H9 (cell line): ENCODE measurements around the gene AFF1. TPM values are rescaled to one million over a fixed set of nuclear protein-coding genes. Genes with fewer than 3 reads are reported as not detected.
"Not testable (repeated sequence)": the region's sequence is repeated elsewhere in the genome, so short reads cannot be mapped to it uniquely, and the experiment has no call there.

Source experiments
- DNase-seq: peaks from one replicate; pipeline ENCODE4 v3.0.0-alpha.2; 2017
- H2AFZ ChIP-seq: one replicate; pipeline ENCODE4 v1.6.1; 2013; ENCODE audit warnings: mild to moderate bottlenecking, low read length, control low read depth, moderate library complexity
- H2AK5ac ChIP-seq: 2 replicates; pipeline ENCODE4 v1.6.1; 2013; ENCODE audit warnings: low read length, control low read depth, mixed read lengths; ENCODE audit not compliant: insufficient read length
- H2BK120ac ChIP-seq: one replicate; pipeline ENCODE4 v1.6.1; 2013; ENCODE audit warnings: low read depth, mild to moderate bottlenecking, low read length, control low read depth, inconsistent platforms; ENCODE audit not compliant: poor library complexity, severe bottlenecking
- H2BK12ac ChIP-seq: 2 replicates; pipeline ENCODE4 v1.6.1; 2013; ENCODE audit warnings: low read length, control low read depth, mixed read lengths, low read depth; ENCODE audit not compliant: insufficient read length
- H2BK15ac ChIP-seq: 2 replicates; pipeline ENCODE4 v1.6.1; 2013; ENCODE audit warnings: low read depth, low read length, control low read depth
- H2BK20ac ChIP-seq: one replicate; pipeline ENCODE4 v1.6.1; 2013; ENCODE audit warnings: low read depth, mild to moderate bottlenecking, low read length, control low read depth, inconsistent platforms; ENCODE audit not compliant: poor library complexity, severe bottlenecking
- H2BK5ac ChIP-seq: 2 replicates; pipeline ENCODE4 v1.6.1; 2013; ENCODE audit warnings: low read length, control low read depth, mixed read lengths; ENCODE audit not compliant: insufficient read length
- H3K14ac ChIP-seq: 2 replicates; pipeline ENCODE4 v1.6.1; 2013; ENCODE audit warnings: low read length, control low read depth; ENCODE audit not compliant: insufficient read depth
- H3K18ac ChIP-seq: 2 replicates; pipeline ENCODE4 v1.6.1; 2013; ENCODE audit warnings: low read depth, mild to moderate bottlenecking, mixed read lengths, low read length, control low read depth; ENCODE audit not compliant: insufficient read length
- H3K23ac ChIP-seq: 2 replicates; pipeline ENCODE4 v1.6.1; 2013; ENCODE audit warnings: low read length, control low read depth, mixed read lengths, low read depth; ENCODE audit not compliant: insufficient read length
- H3K23me2 ChIP-seq: 2 replicates; pipeline ENCODE4 v1.6.1; 2013; ENCODE audit warnings: low read depth, mild to moderate bottlenecking, mixed read lengths, low read length, control low read depth; ENCODE audit not compliant: insufficient read length, poor library complexity, severe bottlenecking
- H3K27ac ChIP-seq: 2 replicates; pipeline ENCODE4 v1.5.1; 2013; ENCODE audit warnings: low read length, control low read depth, mixed read lengths, low read depth; ENCODE audit not compliant: insufficient read length
- H3K27me3 ChIP-seq: 2 replicates; pipeline ENCODE4 v1.6.1; 2013; ENCODE audit warnings: low read length, control low read depth, inconsistent platforms; ENCODE audit not compliant: insufficient read depth
- H3K4ac ChIP-seq: 2 replicates; pipeline ENCODE4 v1.6.1; 2013; ENCODE audit warnings: low read depth, mild to moderate bottlenecking, control low read depth, inconsistent platforms, low read length, moderate library complexity
- H3K4me1 ChIP-seq: 2 replicates; pipeline ENCODE4 v1.6.1; 2013; ENCODE audit warnings: low read length, control low read depth, inconsistent platforms; ENCODE audit not compliant: insufficient read depth
- H3K4me2 ChIP-seq: 2 replicates; pipeline ENCODE4 v1.6.1; 2013; ENCODE audit warnings: low read length, control low read depth, mixed read lengths; ENCODE audit not compliant: insufficient read length, insufficient read depth
- H3K56ac ChIP-seq: 2 replicates; pipeline ENCODE4 v1.6.1; 2013; ENCODE audit warnings: low read depth, mild to moderate bottlenecking, mixed read lengths, low read length, control low read depth; ENCODE audit not compliant: insufficient read length
- H3K79me1 ChIP-seq: 2 replicates; pipeline ENCODE4 v1.6.1; 2013; ENCODE audit warnings: low read depth, mild to moderate bottlenecking, moderate library complexity, low read length, control low read depth, inconsistent platforms; ENCODE audit not compliant: insufficient read depth, poor library complexity, severe bottlenecking
- H3K79me2 ChIP-seq: 2 replicates; pipeline ENCODE4 v1.6.1; 2013; ENCODE audit warnings: low read length, control low read depth, inconsistent platforms; ENCODE audit not compliant: insufficient read depth
- H3K9ac ChIP-seq: 2 replicates; pipeline ENCODE4 v1.6.1; 2013; ENCODE audit warnings: low read length, control low read depth, mixed read lengths; ENCODE audit not compliant: insufficient read length; ENCODE audit errors: extremely low read depth
- H3K9me3 ChIP-seq: one replicate; pipeline ENCODE4 v1.6.1; 2013; ENCODE audit warnings: low read depth, low read length, inconsistent platforms; ENCODE audit not compliant: control insufficient read depth
- H3T11ph ChIP-seq: one replicate; pipeline ENCODE4 v1.6.1; 2013; ENCODE audit warnings: mild to moderate bottlenecking, low read length, control low read depth, inconsistent platforms
- H4K20me1 ChIP-seq: one replicate; pipeline ENCODE4 v1.6.1; 2013; ENCODE audit not compliant: control insufficient read depth, insufficient read length, insufficient read depth
- H4K5ac ChIP-seq: 2 replicates; pipeline ENCODE4 v1.6.1; 2013; ENCODE audit warnings: low read depth, mild to moderate bottlenecking, mixed read lengths, low read length, control low read depth; ENCODE audit not compliant: insufficient read length
- H4K8ac ChIP-seq: replicated peaks from 2 replicates; pipeline ENCODE4 v1.6.1; 2013; ENCODE audit warnings: low read length, control low read depth, mixed read lengths, low read depth; ENCODE audit not compliant: insufficient read length
- H4K91ac ChIP-seq: 2 replicates; pipeline ENCODE4 v1.6.1; 2013; ENCODE audit warnings: low read depth, mild to moderate bottlenecking, moderate library complexity, mixed read lengths, low read length, control low read depth; ENCODE audit not compliant: insufficient read length
- H3K27ac Mint-ChIP-seq, 3 experiments: 2 replicates in 2 of 3; 3 replicates in 1 of 3; pipeline ENCODE4 v1.8.0; 2020 to 2021; ENCODE audit warnings: mixed read lengths in 3 of 3, mild to moderate bottlenecking in 1 of 3, moderate library complexity in 1 of 3
- H3K27me3 Mint-ChIP-seq: 2 replicates; pipeline ENCODE4 v1.8.0; 2021; ENCODE audit warnings: low read depth, mild to moderate bottlenecking, moderate library complexity, mixed read lengths
- H3K36me3 Mint-ChIP-seq, 3 experiments: 2 replicates in 2 of 3; 3 replicates in 1 of 3; pipeline ENCODE4 v1.8.0; 2020 to 2021; ENCODE audit warnings: low read depth in 3 of 3, mixed read lengths in 3 of 3; ENCODE audit not compliant: insufficient read depth in 1 of 3
- H3K4me1 Mint-ChIP-seq, 2 experiments: 2 replicates each; pipeline ENCODE4 v1.8.0; 2020; ENCODE audit warnings: mixed read lengths in 2 of 2
- H3K4me3 Mint-ChIP-seq, 2 experiments: 2 replicates in 1 of 2; 3 replicates in 1 of 2; pipeline ENCODE4 v1.8.0; 2020 to 2021; ENCODE audit warnings: mild to moderate bottlenecking in 2 of 2, mixed read lengths in 2 of 2, moderate library complexity in 1 of 2
- H3K9me3 Mint-ChIP-seq, 2 experiments: 2 replicates in 1 of 2; 3 replicates in 1 of 2; pipeline ENCODE4 v1.8.0; 2020; ENCODE audit warnings: mild to moderate bottlenecking in 2 of 2, mixed read lengths in 2 of 2, moderate library complexity in 1 of 2
- WGBS: extraction: QIAGEN DNeasy Blood & Tissue Kit; methylation state at CpG from one replicate; pipeline ENCODE4 v1.1.7; 2013; ENCODE audit warnings: missing lambda C conversion rate, low lambda C conversion rate, mixed read lengths; ENCODE audit not compliant: insufficient read length; ENCODE audit errors: extremely low coverage; 5-methylcytosine and 5-hydroxymethylcytosine counted together
- total RNA-seq: library from RNA; stranded (reverse); gene quantifications from 2 replicates; pipeline ENCODE4 v1.2.1, GENCODE V29; 2021

The AFF1 gene
- total RNA-seq, 1 experiment from 2014 or later = 74.5 TPM

DNA sequence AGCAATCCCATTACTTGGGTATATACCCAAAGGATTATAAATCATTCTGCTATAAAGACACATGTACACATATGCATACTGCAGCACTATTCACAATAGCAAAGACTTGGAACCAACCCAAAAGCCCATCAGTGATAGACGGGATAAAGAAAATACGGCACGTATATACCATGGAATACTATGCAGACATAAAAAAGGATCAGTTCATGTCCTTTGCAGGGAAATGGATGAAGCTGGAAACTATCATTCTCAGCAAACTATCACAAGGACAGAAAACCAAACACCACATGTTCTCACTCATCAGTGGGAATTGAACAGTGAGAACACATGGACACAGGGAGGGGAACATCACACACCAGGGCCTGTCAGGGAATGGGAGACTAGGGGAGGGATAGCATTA, 54.8 kb downstream of the AFF1 start:
- not testable (repeated sequence) for H3K27ac Mint-ChIP-seq, H3K56ac ChIP-seq, H2BK20ac ChIP-seq, DNase-seq, H3K23ac ChIP-seq, H2BK12ac ChIP-seq, H3K14ac ChIP-seq, H2BK120ac ChIP-seq, H3K18ac ChIP-seq, H3K27ac ChIP-seq, H3T11ph ChIP-seq, H3K9me3 ChIP-seq, H3K9ac ChIP-seq, H3K4me2 ChIP-seq, H3K4me3 Mint-ChIP-seq, H2BK15ac ChIP-seq, H2BK5ac ChIP-seq, H3K27me3 Mint-ChIP-seq, H2AFZ ChIP-seq, H3K79me2 ChIP-seq, H3K9me3 Mint-ChIP-seq, H4K20me1 ChIP-seq, H3K4me1 ChIP-seq, H3K4me1 Mint-ChIP-seq, H4K91ac ChIP-seq, H3K4ac ChIP-seq, H4K8ac ChIP-seq, H3K79me1 ChIP-seq, H2AK5ac ChIP-seq, H4K5ac ChIP-seq, H3K23me2 ChIP-seq, H3K27me3 ChIP-seq
- no CpG with 5 or more reads among the region's 3 CpGs for WGBS
- peaks cover 20 to 27% (median 26%) of the 10 kb centered on the region in 3 experiments for H3K36me3 Mint-ChIP-seq
